NCI-H187 (cell line): ENCODE results near the gene TMEM94.
"Not testable (repeated sequence)": the region's sequence is repeated elsewhere in the genome, so short reads cannot be mapped to it uniquely, and the experiment has no call there.

ENCODE experiments used
- DNase-seq, 2 experiments: peaks; one replicate each; lab custom pipeline; 2025; lab: John Stamatoyannopoulos, UW

TMEM94 gene

DNA sequence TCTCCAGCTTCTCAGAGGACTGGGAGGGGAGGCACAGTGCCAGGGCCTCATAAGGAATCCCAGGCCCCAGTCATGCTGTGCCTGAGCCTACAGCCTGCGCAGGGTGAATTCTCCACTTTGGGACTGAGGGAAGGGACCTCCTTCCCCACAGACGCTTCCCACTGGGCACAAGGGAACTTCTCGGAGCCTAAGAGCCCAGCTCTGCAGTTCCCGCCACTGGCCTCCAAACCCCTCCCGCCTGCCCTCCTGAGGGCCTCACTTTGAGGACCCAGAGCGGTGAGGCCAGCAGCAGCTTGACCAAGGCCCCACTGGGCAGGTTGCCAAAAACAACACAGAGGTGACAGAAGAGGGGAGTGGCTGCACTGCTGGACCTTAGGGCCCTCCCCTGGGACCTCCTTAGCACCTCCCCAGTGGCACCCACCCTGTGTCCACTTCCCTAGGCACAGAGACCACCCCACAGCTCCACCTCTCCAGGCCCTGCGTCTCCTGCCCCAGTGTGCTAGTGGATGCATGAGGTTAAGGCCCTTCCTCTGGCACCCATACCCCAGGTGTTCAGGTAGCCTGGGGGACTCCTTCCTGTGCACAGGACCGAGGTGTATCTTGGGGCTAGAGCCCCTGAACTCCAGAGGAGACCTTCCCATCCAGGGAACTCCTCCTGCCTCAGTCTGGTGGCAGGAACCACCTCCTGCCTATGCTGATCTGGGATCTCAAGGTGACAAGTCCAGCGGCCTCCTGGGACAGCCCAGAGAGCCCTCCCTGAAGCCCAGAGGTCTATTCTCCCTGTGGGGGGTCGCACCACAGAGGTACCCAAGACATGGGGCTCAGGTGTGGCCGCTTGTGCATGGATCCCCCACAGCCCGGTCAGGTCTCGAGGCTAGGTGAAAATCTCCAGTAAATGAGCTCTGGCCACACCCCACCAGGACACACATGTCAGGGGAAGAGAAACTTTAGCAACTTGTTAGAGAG, 55.5 kb downstream of the TMEM94 start:
- DNase-seq, result no peak

DNA sequence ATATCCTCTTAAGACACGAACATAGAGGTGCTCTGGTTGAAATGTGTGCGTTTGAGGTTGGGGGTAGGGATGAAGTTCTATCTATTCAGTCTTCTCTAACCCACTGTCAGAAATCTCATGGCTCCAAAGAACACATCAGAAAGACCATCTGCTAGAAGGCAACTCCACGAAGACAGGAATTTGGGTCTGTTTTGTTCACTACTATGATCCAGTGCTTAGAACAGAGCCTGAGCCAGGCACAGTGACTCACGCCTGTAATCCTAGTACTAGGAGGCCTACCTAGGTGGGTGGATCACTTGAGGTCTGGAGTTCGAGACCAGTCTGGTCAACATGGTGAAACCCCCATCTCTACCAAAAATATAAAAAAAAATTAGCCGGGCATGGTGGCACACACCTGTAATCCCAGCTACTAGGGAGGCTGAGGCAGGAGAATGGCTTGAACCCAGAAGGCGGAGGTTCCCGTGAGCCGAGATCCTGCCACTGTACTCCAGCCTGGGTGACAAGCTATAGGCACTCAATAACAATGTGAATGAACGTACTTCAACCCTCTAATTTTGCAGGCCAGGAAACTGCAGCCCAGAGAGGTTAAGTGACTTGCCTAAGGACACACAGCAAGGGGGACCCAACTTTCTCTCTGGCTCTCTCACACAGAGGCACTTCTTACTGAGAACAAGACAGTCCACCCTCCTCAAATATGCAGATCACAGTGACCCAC, 56.6 kb downstream of the TMEM94 start:
- no peak for DNase-seq

DNA sequence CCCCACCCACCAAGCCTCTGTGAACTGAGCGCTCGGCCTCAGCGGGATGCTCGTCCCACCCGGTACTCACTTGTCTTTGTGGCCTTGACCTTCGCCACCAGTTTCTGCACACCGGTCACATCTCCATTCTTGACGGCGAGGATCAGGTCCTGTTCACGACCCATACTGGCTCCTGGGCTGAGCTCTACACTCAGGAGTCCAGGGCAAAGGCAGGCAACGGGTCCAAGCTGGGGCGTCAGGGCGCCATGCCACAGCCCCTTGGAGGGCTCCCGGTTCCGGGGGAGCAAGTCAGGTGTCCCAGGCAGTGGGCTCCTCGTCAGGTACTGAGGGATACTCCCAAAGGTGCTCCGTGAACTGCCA, 57.2 kb downstream of the TMEM94 start:
- DNase-seq, result no peak

DNA sequence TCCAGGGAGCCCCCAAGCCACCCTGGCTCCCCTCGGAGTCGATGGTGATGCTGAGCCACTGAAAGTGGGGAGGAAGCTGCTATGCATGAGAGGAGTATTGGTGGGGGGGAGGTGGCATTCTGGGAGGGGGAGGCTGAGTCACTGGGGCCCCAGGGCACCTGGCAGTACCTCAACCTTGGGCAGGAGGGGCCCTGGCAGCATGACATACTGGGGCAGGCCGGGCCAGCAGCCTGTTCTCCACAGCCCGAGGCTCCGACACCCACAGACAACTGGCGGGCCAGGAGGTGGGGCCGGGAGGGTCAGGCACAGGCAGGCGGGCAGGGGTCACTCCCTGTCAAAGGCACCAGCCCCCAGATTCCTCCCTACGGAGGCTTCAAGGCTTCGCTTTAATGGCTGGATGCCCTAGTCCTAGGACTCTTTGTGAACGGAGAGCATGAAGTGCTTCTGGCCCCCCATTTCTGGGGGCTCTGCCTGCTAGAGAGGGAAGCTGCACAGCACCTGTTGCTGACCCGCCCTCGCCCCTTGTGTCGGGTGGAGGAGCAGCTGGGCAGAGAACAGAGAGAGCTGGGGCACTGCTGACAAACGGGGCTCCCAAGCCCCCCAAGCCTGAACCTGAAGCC, 58.0 kb downstream of the TMEM94 start:
- DNase-seq, result no peak

DNA sequence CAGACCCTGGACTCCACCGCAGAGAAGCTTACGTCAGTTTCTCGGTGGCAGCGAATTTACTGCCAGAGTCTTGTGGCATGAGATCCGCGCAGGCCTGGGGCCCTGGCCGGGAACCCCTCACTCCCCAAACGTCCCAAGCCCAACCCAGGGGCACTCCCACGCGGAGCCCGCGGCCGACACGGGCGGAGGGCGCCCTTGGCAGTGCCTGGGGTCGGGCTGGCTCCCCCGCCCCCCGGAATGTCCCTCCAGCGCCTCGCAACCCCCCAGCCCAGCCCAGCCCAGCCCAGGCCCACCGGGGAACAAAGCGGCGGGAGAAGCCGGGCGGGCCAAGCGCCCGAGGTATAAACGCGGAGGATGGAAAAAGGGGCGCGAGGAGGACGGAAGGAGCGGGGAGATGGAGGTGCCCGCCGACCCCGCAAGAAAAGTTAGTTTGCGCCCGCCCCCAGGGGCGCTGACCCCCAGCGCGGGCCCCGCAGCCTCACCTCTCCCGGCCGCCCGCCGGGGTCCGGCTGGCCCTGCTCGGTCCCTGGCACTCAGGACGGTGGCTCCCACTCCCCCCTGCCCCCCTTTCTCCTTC, 58.6 kb downstream of the TMEM94 start:
- DNase-seq, result no peak

DNA sequence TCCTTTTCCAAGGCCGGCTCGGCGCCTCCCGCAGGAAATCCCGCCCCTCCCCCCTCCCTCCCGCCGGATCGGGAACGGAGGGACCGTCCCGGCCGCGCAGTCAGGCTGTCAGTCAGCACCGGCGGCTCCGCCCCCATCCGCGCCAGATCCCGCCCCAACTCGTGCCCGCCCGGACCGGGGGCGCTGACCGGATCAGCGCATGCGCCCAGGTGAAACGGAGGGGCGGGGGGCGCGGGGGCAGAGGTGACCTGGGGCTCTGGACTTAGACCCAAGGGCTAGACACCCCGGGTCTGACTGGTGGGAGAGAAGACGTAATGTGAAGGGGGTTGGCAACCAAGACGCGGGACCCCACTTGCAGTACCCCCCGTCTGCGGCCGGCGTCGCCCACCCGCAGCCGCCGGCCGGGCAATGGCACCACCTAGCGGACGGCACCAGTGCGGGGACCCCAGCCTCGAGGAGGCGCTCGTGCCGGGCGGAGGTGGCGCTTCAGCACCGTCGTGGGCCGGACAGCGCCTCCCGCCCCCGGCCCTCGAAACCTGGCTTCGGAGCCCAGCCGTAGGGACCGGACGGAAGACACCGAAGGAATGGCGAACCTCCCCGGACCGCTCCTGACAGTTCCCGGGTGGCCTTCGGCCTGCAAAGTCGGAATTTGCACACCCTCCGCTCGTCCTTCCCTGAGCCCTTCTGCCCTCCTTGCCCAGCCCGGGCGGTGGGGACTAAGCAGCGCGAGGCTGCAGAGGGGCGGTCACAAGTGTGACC, 59.2 kb downstream of the TMEM94 start, which contains the start of gene CASKIN2:
Gene CASKIN2 (minus strand): TSS at position 42 of the 759 bp plus-strand sequence. CDS start 1,733 bp downstream, outside the sequence.
- DNase-seq, result peak; percentile 89 to 92

DNA sequence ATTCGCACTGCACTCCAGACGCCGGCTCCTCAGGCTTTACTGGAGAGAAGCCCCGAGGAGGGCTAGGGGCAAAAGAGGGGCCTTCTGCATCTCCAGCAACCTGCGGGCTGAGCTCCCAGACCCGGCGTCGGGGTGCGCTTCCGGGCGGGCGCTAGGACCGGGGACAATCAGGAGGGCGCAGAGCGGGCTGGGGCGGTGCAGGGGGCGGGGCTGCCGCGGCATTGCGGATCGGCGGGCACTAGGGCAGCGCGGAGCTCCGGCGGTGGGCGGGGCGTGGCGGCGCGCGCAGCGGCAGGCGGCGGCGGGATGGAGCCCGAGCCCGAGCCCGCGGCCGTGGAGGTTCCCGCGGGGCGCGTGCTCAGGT, 59.8 kb downstream of the TMEM94 start, which contains the start of gene TSEN54:
Gene TSEN54 (plus strand): TSS at position 274 of the 364 bp plus-strand sequence. CDS start 33 bp downstream, at position 307.
- peak; percentile 75 to 83 for DNase-seq

DNA sequence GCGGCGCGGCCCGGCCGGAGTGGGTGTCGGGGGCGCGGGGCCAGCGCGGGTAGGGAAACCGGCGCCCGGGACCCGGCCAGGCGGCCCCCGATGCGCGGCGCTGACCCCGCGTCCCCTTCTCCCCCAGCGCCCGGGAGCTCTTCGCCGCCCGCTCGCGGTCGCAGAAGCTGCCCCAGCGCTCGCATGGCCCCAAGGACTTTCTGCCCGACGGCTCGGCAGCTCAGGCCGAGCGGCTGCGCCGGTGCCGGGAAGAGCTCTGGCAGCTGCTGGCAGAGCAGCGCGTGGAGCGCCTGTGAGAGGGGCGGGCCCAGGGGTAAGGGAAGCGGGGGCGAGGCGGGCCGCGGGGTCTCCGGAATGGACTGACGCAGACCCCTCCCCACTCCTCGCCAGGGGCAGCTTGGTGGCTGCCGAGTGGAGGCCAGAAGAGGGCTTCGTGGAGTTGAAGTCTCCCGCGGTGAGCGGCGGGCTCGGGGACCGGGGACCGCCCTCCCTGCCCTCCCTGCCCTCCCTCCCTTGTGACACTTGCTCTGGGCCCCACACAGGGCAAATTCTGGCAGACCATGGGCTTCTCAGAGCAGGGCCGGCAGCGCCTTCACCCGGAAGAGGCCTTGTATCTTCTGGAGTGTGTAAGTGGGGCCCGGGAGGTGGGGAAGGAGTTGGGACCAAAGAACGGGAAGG, 60.3 kb downstream of the TMEM94 start:
- no peak for DNase-seq

DNA sequence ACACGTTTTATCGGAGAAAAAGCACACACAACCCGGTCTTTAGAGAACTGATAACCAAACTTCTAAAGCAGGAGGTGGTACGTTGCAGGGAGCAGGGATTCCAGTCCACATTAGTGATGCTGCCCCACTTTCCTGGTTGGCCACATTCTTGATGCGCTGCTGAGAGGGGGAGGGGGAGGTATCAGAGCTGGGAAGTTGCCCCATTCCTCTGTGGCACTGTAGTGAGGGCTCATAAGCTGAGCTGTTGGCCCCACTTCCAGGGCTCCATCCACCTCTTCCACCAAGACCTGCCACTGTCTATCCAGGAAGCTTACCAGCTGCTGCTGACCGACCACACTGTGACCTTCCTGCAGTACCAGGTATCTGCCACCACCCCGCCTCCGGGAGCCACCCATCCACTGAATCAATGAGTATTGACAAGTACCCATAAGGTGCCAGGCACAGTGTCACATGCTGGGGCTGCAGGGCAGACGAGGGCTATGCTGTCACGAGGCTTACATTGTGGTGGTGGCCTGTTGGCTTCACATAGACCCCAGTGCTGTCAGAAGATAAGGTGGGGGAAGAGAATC, 60.9 kb downstream of the TMEM94 start:
- DNase-seq, result no peak

DNA sequence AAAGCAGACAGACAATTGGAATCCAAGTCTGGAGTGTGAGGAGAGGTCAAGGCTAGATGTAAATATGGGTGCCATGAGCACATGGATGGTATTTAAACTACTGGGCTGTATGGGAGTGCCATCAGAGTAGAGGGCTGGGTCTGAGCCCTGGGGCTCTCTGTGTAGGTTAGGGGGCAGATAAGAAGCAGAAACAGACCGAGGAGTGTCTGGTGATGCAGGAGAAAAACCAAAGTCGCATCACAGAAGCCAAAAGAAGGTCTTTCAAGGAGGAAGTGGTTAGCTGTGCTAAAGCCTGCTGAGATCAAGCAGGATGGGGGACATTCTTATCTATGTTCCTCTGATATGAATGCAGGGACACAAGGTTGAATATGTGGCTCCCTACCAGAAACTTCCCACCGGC, 61.8 kb downstream of the TMEM94 start:
- DNase-seq, result no peak

DNA sequence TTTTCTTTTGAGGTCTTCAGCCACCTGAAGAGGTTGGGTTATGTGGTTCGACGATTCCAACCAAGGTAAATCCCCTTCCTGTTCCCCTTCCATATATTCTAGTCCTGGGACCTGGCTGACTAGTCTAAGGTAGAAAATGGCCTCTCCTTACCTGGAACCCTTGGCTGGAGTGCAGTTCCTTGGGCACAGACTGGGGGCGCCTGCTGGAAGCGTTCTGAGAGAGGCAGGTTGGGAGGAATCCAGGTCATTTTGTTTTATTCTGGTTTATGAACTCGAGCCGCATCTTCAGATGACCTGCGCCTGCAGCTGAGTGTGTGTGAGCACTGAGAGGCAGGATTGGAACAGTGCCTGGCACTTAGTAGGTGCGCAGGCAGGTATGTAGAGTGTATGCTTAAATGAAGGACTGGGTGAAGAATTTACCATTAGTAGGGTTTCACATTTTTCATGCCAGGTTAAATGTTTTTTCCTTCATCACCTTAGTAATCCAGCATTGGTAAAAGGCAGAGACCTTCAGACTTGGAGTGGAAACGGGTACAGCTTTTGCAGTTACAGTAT, 62.6 kb downstream of the TMEM94 start:
- DNase-seq, result no peak

DNA sequence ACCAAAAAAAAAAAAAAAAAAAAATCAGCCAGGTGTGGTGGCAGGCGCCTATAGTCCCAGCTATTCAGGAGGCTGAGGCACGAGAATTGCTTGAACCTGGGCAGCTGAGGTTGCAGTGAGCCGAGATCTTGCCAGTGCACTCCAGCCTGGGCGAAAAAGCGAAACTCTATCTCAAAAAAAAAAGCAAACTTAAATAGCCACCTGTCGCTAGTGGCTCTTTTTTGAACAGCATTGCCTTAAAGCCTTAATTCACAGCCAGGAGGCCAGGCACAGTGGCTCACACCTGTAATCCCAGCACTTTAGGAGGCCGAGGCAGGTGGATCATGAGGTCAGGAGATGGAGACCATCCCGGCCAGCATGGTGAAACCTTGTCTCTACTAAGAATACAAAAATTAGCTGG, 64.0 kb downstream of the TMEM94 start:
- DNase-seq, result not testable (repeated sequence)

DNA sequence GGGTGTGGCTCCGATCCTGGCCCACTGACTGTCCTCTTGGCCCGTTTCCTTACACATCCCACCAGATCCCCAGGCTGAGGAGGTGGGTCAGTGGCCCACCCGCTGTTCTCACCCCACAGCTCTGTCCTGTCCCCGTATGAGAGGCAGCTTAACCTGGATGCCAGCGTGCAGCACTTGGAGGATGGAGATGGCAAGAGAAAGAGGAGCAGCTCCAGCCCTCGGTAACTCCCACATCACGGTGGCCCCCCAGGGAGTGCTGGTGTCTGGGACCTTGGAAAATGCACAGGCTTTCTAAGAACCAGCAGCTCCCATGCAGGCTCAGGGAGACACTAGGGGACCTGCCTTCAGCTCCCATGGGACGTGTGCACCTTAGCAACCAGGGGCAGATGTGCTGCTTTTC, 64.9 kb downstream of the TMEM94 start:
- no peak for DNase-seq

DNA sequence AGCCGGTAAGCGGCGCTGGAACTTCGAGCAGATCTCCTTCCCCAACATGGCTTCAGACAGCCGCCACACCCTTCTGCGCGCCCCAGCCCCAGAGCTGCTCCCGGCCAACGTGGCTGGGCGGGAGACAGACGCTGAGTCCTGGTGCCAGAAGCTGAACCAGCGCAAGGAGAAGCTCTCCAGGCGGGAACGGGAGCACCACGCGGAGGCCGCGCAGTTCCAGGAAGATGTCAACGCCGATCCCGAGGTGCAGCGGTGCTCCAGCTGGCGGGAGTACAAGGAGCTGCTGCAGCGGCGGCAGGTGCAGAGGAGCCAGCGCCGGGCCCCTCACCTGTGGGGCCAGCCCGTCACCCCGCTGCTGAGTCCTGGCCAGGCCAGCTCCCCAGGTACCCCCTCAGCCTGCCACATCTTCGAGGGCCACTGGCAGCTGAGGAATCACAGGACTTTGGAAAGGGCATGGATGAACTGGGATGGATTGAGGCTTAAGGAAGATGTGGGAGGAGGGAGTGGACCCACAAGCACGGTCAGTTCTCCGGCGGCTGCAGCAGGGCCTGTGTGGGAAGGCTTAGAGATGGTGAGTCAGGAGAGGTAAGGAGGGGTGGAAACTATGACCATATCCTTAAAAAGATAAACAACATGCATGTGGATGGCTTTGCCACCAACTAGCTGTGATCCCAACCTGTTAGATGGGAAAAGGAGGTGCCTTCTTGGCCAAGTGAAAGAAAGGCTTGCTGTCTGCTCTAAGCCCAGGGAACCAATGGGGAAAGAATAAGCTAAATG, 65.7 kb downstream of the TMEM94 start:
- DNase-seq, result no peak

DNA sequence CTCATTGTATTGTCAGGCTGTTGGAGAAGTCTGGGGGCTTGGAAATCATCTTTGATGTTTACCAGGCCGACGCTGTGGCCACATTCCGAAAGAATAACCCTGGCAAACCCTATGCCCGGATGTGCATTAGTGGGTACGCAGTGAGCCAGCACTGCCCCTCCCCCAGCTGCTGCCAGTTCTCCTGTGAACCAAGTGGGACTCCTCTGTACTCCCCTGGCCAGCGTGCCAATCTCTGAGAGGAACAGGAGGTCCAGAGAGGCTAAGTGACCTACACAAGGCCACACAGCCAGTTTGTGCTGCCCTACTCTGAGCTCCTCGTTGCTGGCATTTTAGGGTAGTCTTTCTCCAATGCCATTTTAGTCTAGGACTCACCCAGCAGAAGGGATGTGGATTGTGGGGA, 67.2 kb downstream of the TMEM94 start:
- no peak for DNase-seq

DNA sequence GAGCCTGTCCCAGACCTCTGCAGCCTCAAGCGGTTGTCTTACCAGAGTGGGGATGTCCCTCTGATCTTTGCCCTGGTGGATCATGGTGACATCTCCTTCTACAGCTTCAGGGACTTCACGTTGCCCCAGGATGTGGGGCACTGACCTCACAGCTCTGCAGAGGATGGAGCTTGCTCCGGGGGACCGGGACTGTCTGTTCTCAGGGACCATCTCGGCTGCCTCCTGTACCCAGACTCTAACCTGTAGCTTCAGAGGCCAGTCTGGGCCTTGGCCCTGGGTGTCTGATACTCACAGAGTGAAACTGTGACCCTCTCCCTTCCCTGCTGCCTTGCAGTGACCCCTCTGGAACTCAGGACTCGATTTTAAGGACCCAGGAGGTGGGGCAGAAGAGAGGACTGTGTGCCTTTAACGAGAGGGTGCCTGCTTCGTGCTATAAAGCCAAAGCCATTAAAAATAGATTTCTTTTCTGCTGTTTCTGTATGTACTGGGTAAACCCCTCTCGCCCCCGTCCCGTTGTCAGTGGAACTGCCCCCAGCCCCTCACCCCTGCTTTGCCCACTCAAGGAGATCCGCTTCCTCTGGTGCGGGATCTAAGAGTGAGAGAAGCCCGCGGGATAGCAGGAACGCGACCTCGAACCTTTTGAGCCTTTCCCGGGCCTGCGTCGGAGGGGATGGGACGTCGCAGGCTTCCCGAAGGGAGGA, 68.0 kb downstream of the TMEM94 start:
- DNase-seq, result no peak

DNA sequence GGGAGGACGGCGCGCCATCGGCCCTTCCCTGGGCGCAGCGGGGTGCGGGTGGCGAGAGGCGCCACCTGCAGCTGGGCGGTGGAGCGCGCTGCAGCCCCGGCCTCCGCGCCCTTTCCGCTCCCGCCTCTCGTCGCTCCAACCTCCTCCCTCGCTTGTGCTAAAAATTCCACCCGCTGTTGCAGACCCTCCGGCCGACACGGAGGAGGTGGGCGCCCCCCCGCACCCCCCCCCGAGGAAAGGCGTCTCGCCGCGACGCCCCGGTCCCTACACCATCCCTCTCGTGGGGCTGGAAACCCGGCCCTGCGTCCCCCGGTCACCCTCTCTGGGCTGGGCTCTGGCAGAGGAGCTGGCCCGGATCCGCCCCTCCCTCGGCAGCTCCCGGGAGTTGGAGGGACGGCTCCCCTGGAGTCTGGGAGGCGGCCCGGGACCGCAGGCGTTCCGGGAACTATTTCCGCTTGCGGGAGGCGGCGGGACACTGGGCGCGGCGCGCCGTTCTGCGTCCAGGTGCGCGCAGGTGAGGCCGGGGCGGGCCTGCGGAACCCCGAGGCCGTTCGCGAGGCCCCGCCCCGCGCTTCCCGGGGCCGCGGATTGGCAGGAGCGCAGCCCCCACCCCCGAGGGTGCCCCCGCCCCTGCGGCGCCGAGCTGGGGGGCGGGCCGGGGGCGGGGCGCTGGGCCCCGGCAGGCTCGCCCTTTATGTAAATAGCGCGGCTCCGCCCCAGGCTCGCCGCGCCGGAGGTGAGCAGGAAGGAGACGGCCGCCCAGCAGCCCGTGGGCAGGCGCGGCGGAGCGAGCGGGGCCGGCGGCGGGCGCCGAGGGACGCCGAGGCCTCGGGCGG, 68.8 kb downstream of the TMEM94 start, which contains the start of gene LLGL2:
Gene LLGL2 (plus strand): TSS at position 728 of the 836 bp plus-strand sequence. CDS start 17,730 bp downstream, outside the sequence.
- peak; percentile 80 to 97 for DNase-seq
